ENCODE measurements around the gene TSPAN13. TPM values are rescaled to one million over a fixed set of nuclear protein-coding genes. Genes with fewer than 3 reads are reported as not detected.

Gene TSPAN13
- polyA plus RNA-seq, 6 donors from 2014 or later = 187 to 403 (median 268) TPM

- no peak for ATAC-seq (ENCODE audit: low read depth in 2 of 2)
- no peaks in the 10 kb centered on the region for H3K9me3 Mint-ChIP-seq
Observed at GRCh38 chr7:16812542-16813231, 59.1 kb downstream of the TSPAN13 start.

GRCh38 chr7:16813232-16813616 lies 59.7 kb downstream of the TSPAN13 start:
- ATAC-seq (ENCODE audit: low read depth in 2 of 2) (no peak), DNase-seq (no peak)
- peaks cover 0 to 4% (median 2%) of the 10 kb centered on the region in 7 donors for H3K9me3 Mint-ChIP-seq
- H3K27me3 Mint-ChIP-seq = peaks cover 0 to 7% (median 5%) of the 10 kb centered on the region in 3 donors
- no peak overlapping the region for H3K4me3 Mint-ChIP-seq
- peaks cover 15 to 25% (median 15%) of the 10 kb centered on the region in 3 donors for H3K4me1 Mint-ChIP-seq
- no peak overlapping the region for H3K27ac Mint-ChIP-seq
- H3K36me3 Mint-ChIP-seq = peaks cover 0 to 3% of the 10 kb centered on the region in 2 donors

More at GRCh38 chr7:16812542-16813231, 59.1 kb downstream of the TSPAN13 start:
- no peak for DNase-seq
- H3K4me1 Mint-ChIP-seq = peaks cover 12 to 20% (median 15%) of the 10 kb centered on the region in 3 donors
- no peak overlapping the region for H3K4me3 Mint-ChIP-seq
- no peaks in the 10 kb centered on the region for H3K36me3 Mint-ChIP-seq
- no peak overlapping the region for H3K27ac Mint-ChIP-seq
- peaks cover 4 to 11% (median 5%) of the 10 kb centered on the region in 3 donors for H3K27me3 Mint-ChIP-seq

DNA sequence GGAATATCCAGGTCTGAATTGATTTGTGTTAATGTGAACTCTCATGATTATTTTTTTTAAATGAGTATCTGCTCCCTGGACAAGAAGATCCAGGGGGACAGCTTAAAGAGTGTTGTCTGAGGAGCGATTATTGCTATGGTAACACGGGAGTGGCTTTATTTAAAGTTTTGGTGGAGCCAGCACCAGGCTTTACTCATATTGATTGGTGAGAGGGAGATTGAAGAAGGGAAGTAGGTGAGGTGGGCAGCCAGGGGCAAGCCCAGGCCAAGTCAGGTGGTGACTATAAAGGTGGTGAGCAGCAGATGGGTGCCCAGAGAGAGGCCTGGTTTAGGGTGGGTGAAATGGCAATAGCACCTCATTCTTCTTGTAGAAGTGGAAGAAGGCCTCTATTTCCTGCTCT lies 61.4 kb downstream of the TSPAN13 start:
- DNase-seq (no peak), ATAC-seq (ENCODE audit: low read depth in 2 of 2) (no peak)
- Mint-ChIP-seq H3K4me3 (no peak overlapping the region), H3K9me3 (peaks cover 0 to 11% (median 2%) of the 10 kb centered on the region in 7 donors), H3K27me3 (no peaks in the 10 kb centered on the region), H3K36me3 (peaks cover 0 to 3% of the 10 kb centered on the region in 2 donors), H3K27ac (no peak overlapping the region), H3K4me1 (peaks cover 15 to 25% (median 16%) of the 10 kb centered on the region in 3 donors)

DNA sequence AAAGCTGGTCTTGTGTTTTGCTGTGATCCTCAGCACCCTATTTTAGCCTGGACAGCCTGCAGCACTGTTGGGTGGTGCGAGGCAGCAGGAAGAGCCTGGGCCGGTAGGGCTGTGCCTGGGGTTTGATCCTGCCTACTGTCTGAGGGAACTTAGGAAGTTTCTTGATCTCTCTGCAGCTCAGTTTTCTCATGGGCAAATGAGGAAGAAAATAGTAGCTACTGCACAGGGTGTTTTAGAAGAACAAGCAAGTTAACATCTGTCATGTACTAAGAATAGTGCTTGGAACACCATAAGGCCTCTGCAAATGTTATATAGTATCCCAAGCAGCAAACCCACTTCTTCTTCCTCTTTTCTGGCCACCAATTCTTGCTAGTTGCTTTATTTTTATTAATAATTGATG lies 63.3 kb downstream of the TSPAN13 start:
- H3K27me3 Mint-ChIP-seq = no peaks in the 10 kb centered on the region
- peak in 1 of 2 donors; percentile 40 for ATAC-seq (ENCODE audit: low read depth in 2 of 2)
- peaks cover 15 to 25% (median 16%) of the 10 kb centered on the region in 3 donors for H3K4me1 Mint-ChIP-seq
- H3K4me3 Mint-ChIP-seq = no peak overlapping the region
- peaks cover 0 to 14% (median 7%) of the 10 kb centered on the region in 7 donors for H3K9me3 Mint-ChIP-seq
- H3K27ac Mint-ChIP-seq = peak overlapping the region in 2 of 6 donors; percentile 24 to 53
- peaks cover 0 to 3% of the 10 kb centered on the region in 2 donors for H3K36me3 Mint-ChIP-seq
- no peak for DNase-seq

DNA sequence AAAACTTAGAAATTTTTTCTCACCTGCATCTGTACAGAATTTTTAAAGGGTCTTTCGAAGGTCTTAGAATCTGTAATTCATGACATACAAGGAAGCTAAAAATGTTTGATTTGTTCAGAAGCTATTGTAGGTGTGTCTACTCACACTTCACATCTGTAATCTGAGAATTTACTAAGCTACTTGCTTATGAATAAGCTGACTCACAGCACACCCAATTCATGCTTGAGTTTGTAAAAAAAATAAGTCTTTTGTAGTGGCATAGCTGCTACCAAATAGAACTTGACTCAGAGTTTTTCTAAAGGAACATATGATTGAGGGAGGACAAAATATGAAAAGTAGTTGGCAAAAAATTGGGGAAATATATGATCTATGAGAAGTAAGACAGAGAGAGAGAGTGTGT lies 64.0 kb downstream of the TSPAN13 start:
- no peak overlapping the region for H3K27ac Mint-ChIP-seq
- H3K9me3 Mint-ChIP-seq = peaks cover 0 to 14% (median 7%) of the 10 kb centered on the region in 7 donors
- H3K4me1 Mint-ChIP-seq = peaks cover 15 to 25% (median 16%) of the 10 kb centered on the region in 3 donors
- peaks cover 0 to 3% of the 10 kb centered on the region in 2 donors for H3K36me3 Mint-ChIP-seq
- no peak overlapping the region for H3K4me3 Mint-ChIP-seq
- H3K27me3 Mint-ChIP-seq = no peaks in the 10 kb centered on the region
- ATAC-seq (ENCODE audit: low read depth in 2 of 2) = no peak
- DNase-seq = no peak

DNA sequence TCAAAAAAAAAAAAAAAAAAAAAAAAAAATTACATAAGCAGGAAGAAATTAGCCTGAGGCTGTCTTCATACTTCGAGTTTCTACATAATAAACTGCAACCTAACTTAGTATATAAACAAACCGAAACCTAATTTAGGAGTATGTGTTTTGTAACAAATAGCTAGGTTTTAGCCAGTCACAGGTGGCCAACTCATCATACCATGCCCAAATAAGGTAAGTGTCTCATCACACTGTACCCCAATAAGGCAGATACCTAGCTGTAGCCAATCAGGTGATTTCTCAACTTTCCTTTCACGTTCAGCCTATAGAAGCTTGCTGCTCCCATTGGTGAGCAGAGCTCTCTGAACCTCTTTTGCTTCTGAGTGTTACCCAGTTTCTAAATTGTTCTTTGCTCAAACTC lies 65.2 kb downstream of the TSPAN13 start:
- Mint-ChIP-seq H3K4me3 (no peak overlapping the region), H3K36me3 (peaks cover 0 to 3% of the 10 kb centered on the region in 2 donors)

DNA sequence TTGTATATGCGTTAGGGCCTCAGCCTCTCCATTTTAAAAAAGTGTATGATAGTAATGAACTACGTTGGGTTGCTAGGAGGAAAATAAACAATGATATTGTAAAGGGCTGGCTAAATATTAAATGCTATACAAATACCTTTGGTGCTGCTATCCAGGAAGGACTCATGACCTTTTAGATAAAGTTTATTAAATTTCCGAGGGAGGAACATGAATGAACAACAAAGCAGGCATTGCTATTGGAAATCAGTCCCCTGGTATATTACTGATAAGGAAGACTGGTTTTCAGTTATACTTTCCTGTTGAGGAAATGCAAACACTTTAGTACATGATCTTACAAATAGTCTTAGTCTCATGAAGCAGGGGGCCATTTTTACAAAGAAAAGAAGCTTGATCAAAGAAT lies 68.5 kb downstream of the TSPAN13 start:
- no peak for DNase-seq
- peaks cover 3 to 5% of the 10 kb centered on the region in 2 donors for H3K36me3 Mint-ChIP-seq
- H3K27ac Mint-ChIP-seq = no peak overlapping the region

More for the DNA sequence above, 65.2 kb downstream of the TSPAN13 start:
- Mint-ChIP-seq H3K9me3 (peaks cover 0 to 14% (median 7%) of the 10 kb centered on the region in 7 donors), H3K27me3 (no peaks in the 10 kb centered on the region), H3K27ac (no peak overlapping the region), H3K4me1 (peaks cover 15 to 25% (median 16%) of the 10 kb centered on the region in 3 donors)
- no peak for DNase-seq
- ATAC-seq (ENCODE audit: low read depth in 2 of 2) = no peak

GRCh38 chr7:16826060-16826459 lies 72.5 kb downstream of the TSPAN13 start:
- no peak for DNase-seq
- Mint-ChIP-seq H3K27me3 (peaks cover 0 to 19% (median 12%) of the 10 kb centered on the region in 3 donors), H3K4me1 (no peaks in the 10 kb centered on the region), H3K36me3 (peaks cover 5 to 25% of the 10 kb centered on the region in 2 donors), H3K9me3 (peaks cover 9 to 25% (median 12%) of the 10 kb centered on the region in 7 donors), H3K27ac (peak overlapping the region in 1 of 6 donors; percentile 7), H3K4me3 (no peak overlapping the region)
- ATAC-seq (ENCODE audit: low read depth in 2 of 2) = no peak

More for the DNA sequence above, 68.5 kb downstream of the TSPAN13 start:
- Mint-ChIP-seq H3K9me3 (peaks cover 0 to 14% (median 7%) of the 10 kb centered on the region in 7 donors), H3K4me3 (no peak overlapping the region), H3K4me1 (peaks cover under 1 to 10% (median 4%) of the 10 kb centered on the region in 3 donors), H3K27me3 (peaks cover 0 to 9% (median 6%) of the 10 kb centered on the region in 3 donors)
- ATAC-seq (ENCODE audit: low read depth in 2 of 2) = no peak

DNA sequence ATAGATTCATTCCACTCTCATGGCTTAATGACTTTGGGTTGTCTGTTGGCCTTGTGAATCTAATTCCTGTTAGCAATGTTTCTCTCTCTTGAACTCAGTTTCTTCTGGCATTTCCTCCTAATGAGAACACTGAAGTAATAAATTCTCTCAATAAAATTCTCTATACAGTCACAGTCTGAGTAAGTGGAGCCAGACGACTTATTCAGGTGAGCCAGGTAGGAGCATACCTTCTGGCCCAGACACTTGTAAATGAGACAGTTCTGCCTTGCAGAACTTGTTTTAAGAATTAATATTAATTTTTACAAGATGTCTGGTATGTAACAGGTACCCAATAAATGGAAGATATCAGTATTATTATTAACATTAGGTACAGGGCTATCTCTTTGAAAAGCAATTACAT lies 79.8 kb downstream of the TSPAN13 start:
- H3K27ac Mint-ChIP-seq = no peak overlapping the region
- H3K36me3 Mint-ChIP-seq = peaks cover 5 to 7% of the 10 kb centered on the region in 2 donors
- peaks cover 4 to 14% (median 10%) of the 10 kb centered on the region in 7 donors for H3K9me3 Mint-ChIP-seq
- ATAC-seq (ENCODE audit: low read depth in 2 of 2) (no peak), DNase-seq (no peak)
- H3K27me3 Mint-ChIP-seq = no peaks in the 10 kb centered on the region
- no peak overlapping the region for H3K4me3 Mint-ChIP-seq
- H3K4me1 Mint-ChIP-seq = peaks cover under 1 to 2% (median under 1%) of the 10 kb centered on the region in 3 donors

Other genes starting within 250 kb of the TSPAN13 start
- not detected for gene LRRC72, start 226.9 kb upstream of the TSPAN13 start, polyA plus RNA-seq (ENCODE audit: low read depth in 6 of 6)
- 10 to 100 TPM in 5 of 6 donors, 1 to 10 TPM in 1; 7.6 to 19.8 (median 14.7) TPM for gene ANKMY2, start 108.0 kb upstream of the TSPAN13 start, polyA plus RNA-seq (ENCODE audit: low read depth in 6 of 6)
- 10 to 100 TPM; 38.6 to 71.2 (median 53.4) TPM for gene BZW2, start 107.6 kb upstream of the TSPAN13 start, polyA plus RNA-seq (ENCODE audit: low read depth in 6 of 6)
- gene AGR2, start 51.2 kb downstream of the TSPAN13 start, polyA plus RNA-seq (ENCODE audit: low read depth in 6 of 6) = under 1 TPM in 2 of 6 donors, not detected in 4; 0.17 to 0.44 TPM
- gene AGR3, start 128.2 kb downstream of the TSPAN13 start, polyA plus RNA-seq (ENCODE audit: low read depth in 6 of 6) = not detected

Measured in naive B cell (primary cell).